Hematopoietic multipotent progenitor cell (in vitro differentiated cells): Measurements from ENCODE around the gene MYH14. TPM values are rescaled to one million over a fixed set of nuclear protein-coding genes. Genes with fewer than 3 reads are reported as not detected.
A peak's percentile ranks its signal among the peaks of the same experiment; 100 is the strongest.

ENCODE experiments used
- DNase-seq, 3 donors: peaks; one replicate each; pipeline ENCODE4 v3.0.0-alpha.2; 2011 to 2015; ENCODE audit warnings: low read depth in 2 of 3, low spot score in 2 of 3
- total RNA-seq: library from RNA; depleted of rRNA; stranded (reverse); fragments of >200 nt; gene quantifications from one replicate; pipeline ENCODE4 v1.2.3, GENCODE V29; 2012

MYH14 gene
- total RNA-seq: under 0.01 TPM

- DNase-seq: peak in 2 of 3 donors; percentile 67 to 71
These were observed at the start of gene MYH14 for GRCh38 chr19:50203281-50204080. Gene MYH14, plus strand, starts transcription at chr19:50203622. Its CDS starts 6,744 bp downstream, at chr19:50210366.

GRCh38 chr19:50154529-50154928, 48.9 kb upstream of the MYH14 start:
- DNase-seq: no peak

DNA sequence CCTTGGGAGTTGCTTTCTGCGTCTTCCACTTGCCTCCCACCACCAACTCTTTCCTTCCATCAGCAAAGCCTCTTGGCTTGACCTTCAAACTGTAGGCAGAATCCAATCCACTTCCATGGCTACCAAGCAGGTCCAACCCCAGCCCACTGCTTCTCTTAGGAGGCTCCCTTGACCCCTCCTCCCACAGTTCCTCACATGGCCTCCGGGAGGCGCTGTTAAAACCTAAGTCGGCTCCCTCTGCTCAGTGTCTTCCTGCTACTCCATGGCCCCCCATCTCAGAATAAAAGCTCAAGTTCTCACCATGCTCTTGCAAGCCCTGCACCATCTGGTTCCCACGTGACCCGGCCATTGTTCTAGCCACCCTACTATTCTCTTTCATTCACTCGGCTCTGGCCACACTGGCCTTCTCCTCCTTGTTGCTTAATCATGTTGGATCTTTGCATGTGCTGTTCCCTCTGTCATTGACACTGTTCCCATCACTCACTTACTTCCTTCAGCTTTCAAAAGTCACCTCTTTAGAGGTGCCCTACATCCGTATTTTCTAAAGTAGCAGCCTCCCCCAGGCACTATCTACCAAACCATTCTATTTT, 47.8 kb upstream of the MYH14 start:
- DNase-seq: no peak

DNA sequence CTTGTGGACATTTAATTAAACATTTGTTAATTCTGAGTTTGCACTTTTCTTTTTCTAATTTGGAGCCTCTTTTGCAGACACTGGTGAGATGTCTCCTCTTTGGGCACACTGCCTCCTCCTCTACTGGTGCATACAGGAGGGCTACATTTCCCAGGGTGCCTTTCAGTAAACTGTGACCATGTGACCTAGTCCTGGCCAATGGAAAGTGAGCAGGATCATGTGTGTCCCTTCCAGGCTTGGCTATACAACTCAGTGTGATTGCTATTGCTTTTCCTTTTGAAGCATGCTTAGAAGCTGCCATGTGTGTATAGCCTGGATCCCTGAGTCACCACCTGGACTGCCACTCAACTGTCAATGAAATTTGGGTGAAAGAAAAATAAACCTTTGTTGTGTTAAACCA, 44.8 kb upstream of the MYH14 start:
- no peak for DNase-seq

DNA sequence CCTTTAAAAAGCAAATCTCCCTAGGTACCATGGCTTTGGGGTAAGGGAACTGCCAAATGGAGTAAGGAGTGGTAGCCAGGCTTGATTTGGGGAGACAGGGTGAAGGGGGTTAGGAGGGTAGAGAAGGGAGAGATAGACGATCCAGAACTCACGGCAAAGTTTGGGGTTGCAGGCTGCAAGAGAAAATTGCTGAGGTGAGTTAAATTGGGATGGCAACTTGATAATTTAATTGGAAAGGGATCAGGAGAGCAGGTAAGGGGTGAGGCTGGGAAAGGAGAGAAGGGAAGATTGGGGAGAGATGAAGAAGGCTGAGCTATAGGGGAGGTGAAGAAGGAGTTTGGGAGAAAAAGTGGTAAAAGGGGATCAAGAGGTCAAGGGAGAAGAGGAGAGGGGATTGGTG, 44.3 kb upstream of the MYH14 start:
- no peak for DNase-seq

GRCh38 chr19:50162988-50163387, 40.4 kb upstream of the MYH14 start, which contains the start of gene IZUMO2:
Gene IZUMO2, minus strand, starts transcription at chr19:50163281. Its CDS starts 87 bp downstream, at chr19:50163194.
- no peak for DNase-seq

GRCh38 chr19:50167314-50167721, 36.1 kb upstream of the MYH14 start:
- DNase-seq: no peak

- no peak for DNase-seq
These were observed 31.7 kb upstream of the MYH14 start for GRCh38 chr19:50171752-50172151.

GRCh38 chr19:50172726-50173125, 30.7 kb upstream of the MYH14 start:
- DNase-seq: no peak

- no peak for DNase-seq
These were observed 30.3 kb upstream of the MYH14 start for GRCh38 chr19:50173127-50173526.

GRCh38 chr19:50174100-50174793, 29.2 kb upstream of the MYH14 start:
- DNase-seq: no peak

GRCh38 chr19:50175924-50176323, 27.5 kb upstream of the MYH14 start:
- DNase-seq: no peak

GRCh38 chr19:50176775-50177174, 26.6 kb upstream of the MYH14 start:
- DNase-seq: no peak

- no peak for DNase-seq
These were observed 25.1 kb upstream of the MYH14 start for GRCh38 chr19:50178320-50178719.

DNA sequence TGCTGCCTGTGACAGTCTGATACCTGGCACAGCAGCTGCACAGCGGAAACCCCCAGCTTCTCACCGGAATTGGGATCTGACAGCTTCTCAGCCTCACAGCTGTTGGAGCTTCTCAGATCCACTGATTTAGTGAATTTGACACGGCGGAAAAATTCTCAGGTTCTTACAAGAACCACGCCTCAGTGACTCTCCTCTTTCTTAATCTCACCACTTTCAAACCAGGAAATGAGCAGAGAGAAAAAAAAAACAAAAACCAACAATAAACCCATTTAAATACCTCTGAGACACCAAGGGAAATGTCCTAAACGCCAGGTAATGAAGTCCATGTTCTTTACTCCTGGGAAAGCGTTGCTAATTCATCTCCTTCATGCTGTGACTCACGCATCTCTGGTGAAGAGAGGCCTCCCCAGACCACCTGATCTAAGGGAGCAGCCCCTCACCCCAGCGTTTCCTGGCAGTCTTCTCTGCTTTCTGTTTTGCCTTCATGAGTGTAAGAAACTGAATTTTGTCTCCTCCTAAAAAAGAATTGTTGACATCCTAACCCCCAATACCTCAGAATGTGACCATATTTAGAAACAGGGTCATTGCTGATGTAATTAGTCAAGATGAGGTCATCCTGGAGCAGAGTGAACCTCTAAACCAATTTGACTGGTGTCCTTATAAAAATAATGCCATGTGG, 24.4 kb upstream of the MYH14 start:
- DNase-seq: no peak

DNA sequence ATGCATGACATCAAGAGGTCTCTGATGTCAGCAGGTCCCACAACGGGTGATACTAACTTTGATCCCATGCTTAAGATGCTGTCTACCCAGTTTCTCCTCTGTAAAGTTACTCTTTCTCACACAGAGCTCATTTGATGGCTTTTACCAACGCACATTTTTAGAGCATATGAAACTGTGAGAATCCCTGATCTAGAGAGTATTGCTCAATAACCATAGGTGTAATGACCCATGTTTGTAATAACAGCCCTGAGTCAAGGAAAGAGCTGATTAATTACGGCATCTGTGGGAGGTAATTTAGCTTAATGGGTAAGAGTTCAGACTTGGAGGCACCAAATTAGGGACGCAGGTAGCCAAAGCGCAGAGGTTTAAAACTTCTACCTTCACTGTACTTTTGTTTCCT, 22.3 kb upstream of the MYH14 start:
- DNase-seq: no peak

- DNase-seq: no peak
These were observed 19.2 kb upstream of the MYH14 start for GRCh38 chr19:50184196-50184595.

- DNase-seq: no peak
These were observed 15.5 kb upstream of the MYH14 start for GRCh38 chr19:50187937-50188336.

DNA sequence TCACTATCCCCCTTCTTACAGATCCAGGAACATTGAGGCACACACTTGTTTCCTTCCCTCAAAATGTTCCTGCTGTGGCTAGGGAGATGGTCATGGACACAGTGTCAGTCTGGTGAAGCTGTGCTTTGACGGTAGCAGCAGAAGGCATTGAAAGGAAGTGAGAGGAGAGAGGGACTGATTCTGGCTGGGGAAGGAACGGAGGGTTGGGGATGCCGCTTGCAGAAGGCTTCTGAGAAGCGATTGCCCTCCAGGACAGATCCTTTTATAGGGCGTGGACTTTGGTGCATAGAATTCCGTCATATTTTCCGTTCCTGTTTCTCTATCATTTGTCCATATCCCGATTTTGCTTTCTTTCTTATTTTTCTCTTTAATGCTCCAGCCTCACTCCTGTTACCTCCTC, 14.1 kb upstream of the MYH14 start:
- no peak for DNase-seq

DNA sequence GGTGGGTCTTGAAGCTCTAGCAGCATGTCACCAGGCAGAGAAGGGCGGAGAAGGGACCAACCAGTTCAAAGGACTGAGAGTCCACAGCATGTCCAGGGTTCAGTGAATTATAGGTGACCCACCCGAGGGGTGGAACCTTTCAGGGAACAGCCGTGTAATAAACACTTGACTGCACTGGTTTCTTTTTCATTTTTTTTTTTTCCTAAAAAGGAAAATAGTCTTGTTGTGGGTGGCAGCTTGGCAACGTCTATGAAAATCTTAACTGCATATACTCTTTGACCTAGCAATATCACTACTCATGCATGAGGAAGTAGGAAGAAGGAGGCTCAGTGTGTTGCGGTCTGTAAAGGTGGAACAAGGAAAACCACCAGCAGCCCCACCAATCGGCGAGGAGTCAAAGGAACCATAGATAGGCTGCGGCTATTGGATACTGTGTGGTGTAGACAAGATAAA, 13.0 kb upstream of the MYH14 start:
- no peak for DNase-seq

DNA sequence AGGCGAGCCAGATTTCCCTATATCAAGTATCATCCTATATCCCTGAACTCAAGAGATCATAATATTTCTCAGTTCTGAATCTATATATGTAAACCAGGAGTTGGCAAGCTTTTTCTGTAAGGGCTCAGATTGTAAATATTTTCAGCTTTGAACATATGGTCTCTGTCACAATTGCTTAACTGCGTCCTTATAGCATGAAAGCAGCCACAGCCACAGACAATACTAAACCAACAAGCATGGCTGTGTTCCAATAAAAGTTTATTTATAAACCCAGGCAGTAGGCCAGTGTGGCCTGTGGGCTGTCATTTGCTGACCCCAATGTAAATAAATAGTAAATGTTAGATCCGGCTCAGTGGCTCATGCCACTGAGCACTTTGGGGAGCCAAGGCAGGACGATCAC, 12.2 kb upstream of the MYH14 start:
- DNase-seq: no peak
